ENCODE data around the gene MYRIP. TPM values are rescaled to one million over a fixed set of nuclear protein-coding genes. Genes with fewer than 3 reads are reported as not detected.

Gene MYRIP
- total and polyA plus RNA-seq, 10 of the 15 experiments (the other 5 are each of a cell fraction or from before 2014, with no cell fraction given), result 0.03 to 0.08 (median 0.04) TPM; not detected in 6

- Histone ChIP-seq H3K4me3 (no peak overlapping the region), H3K9me3 (replicated peaks; ENCODE audit: control insufficient read depth, insufficient read depth, low read length) (no peaks in the 10 kb centered on the region), H3K27me3 (replicated peaks in 1 of 2; ENCODE audit: control insufficient read depth in 2 of 2, insufficient read depth in 2 of 2, low read length in 1 of 2) (no peaks in the 10 kb centered on the region; a peak in 1 of 4 replicates), H4K20me1 (ENCODE audit: control insufficient read depth, insufficient read depth) (no peaks in the 10 kb centered on the region), H3K9ac (ENCODE audit: control insufficient read depth, insufficient read depth, low read length) (no peak overlapping the region), H3K27ac (ENCODE audit: control insufficient read depth, insufficient read depth) (no peak overlapping the region), H2AFZ (ENCODE audit: control insufficient read depth, low read depth, low read length) (no peak overlapping the region), H3K4me2 (ENCODE audit: control insufficient read depth, insufficient read depth) (no peak overlapping the region), H3K79me2 (ENCODE audit: control insufficient read depth, insufficient read depth, low read length) (no peaks in the 10 kb centered on the region), H3K4me1 (ENCODE audit: control insufficient read depth, insufficient read depth, low read length) (no peaks in the 10 kb centered on the region), H3K36me3 (ENCODE audit: control insufficient read depth in 2 of 2, insufficient read depth in 2 of 2, low read length in 1 of 2) (no peaks in the 10 kb centered on the region)
- ChIA-PET RAD21 (ENCODE audit: unreplicated experiment) (no interaction called here), CTCF (no interaction called here), SMC1A (ENCODE audit: uncharacterized antibody, unreplicated experiment) (no interaction called here), POLR2A (no interaction called here)
- in situ Hi-C loops (cut with MboI) (no loop called here), intact Hi-C loops (cut with micrococcal nuclease; ENCODE audit: unreplicated experiment) (no loop called here)
- no TSS peak for BruUV-seq (replicated peaks)
- no peak for DNase-seq (ENCODE audit: low read depth, low spot score)
- TF ChIP-seq CUX1 (IDR thresholded peaks at IDR 0.05; ENCODE audit: insufficient replicate concordance, low read depth, low read length) (no peak), SUPT20H (IDR thresholded peaks at IDR 0.05; ENCODE audit: borderline replicate concordance, control insufficient read depth, low read depth, low read length) (no peak), CBX3 (IDR thresholded peaks at IDR 0.05; ENCODE audit: borderline replicate concordance, low read depth) (no peak), RCOR1 (conservative IDR thresholded peaks at IDR 0.05; ENCODE audit: low read depth, low read length) (no peak), TCF3 (IDR thresholded peaks at IDR 0.05; ENCODE audit: borderline replicate concordance, insufficient read depth, low read depth, low read length) (no peak), ATF7 (IDR thresholded peaks at IDR 0.05; ENCODE audit: low read depth) (no peak), TCF12 (IDR thresholded peaks at IDR 0.05; ENCODE audit: low read depth, low read length) (no peak), ZNF384 (IDR thresholded peaks at IDR 0.05; ENCODE audit: borderline replicate concordance, low read depth, low read length) (no peak), NR2F1 (conservative IDR thresholded peaks at IDR 0.05) (no peak), MTA2 (IDR thresholded peaks at IDR 0.05; ENCODE audit: low read depth) (no peak), POLR2A (IDR thresholded peaks at IDR 0.05; ENCODE audit: low read depth, low read length) (no peak), SRF (IDR thresholded peaks at IDR 0.05; ENCODE audit: low read depth in 2 of 2, low read length in 2 of 2) (no peak), ZNF274 (IDR thresholded peaks at IDR 0.05; ENCODE audit: insufficient read depth, insufficient read length) (no peak), CEBPZ (IDR thresholded peaks at IDR 0.05; ENCODE audit: low read depth, low read length) (no peak)
- 0% methylated on average over 1 of the region's 1 CpG for WGBS (ENCODE audit: insufficient coverage, insufficient replicate concordance, low lambda C conversion rate, missing lambda C conversion rate)
- no peak for FAIRE-seq
- no peak for ATAC-seq
These were observed 234.0 kb downstream of the MYRIP start for GRCh38 chr3:40043444-40043755.

Measured in GM12878 (cell line).